ENCODE measurements around the gene GMPS.
"Not testable (repeated sequence)": the region's sequence is repeated elsewhere in the genome, so short reads cannot be mapped to it uniquely, and the experiment has no call there.

The GMPS gene

GRCh38 chr3:155870133-155870944, at the start of gene GMPS:
GMPS (plus strand) TSS chr3:155870650; CDS start chr3:155870871, 221 bp downstream.
- peak; percentile 75 for DNase-seq

GRCh38 chr3:155828490-155829098, 41.9 kb upstream of the GMPS start:
- DNase-seq: not testable (repeated sequence)

GRCh38 chr3:155835341-155836071, 34.9 kb upstream of the GMPS start:
- no peak for DNase-seq

GRCh38 chr3:155843569-155843968, 26.9 kb upstream of the GMPS start:
- no peak for DNase-seq

- DNase-seq: no peak
Observed at GRCh38 chr3:155846119-155846518, 24.3 kb upstream of the GMPS start.

GRCh38 chr3:155847993-155848392, 22.5 kb upstream of the GMPS start:
- DNase-seq: no peak

GRCh38 chr3:155849404-155849803, 21.0 kb upstream of the GMPS start:
- not testable (repeated sequence) for DNase-seq

GRCh38 chr3:155852341-155852740, 18.1 kb upstream of the GMPS start:
- no peak for DNase-seq

- no peak for DNase-seq
Observed at GRCh38 chr3:155853214-155854140, 17.0 kb upstream of the GMPS start.

GRCh38 chr3:155854141-155854940, 16.1 kb upstream of the GMPS start, which contains the start of gene SLC33A1:
SLC33A1 (minus strand) TSS chr3:155854427; CDS start chr3:155853997, 430 bp downstream.
- DNase-seq: peak; percentile 100

GRCh38 chr3:155859859-155860258, 10.6 kb upstream of the GMPS start:
- DNase-seq: no peak

- not testable (repeated sequence) for DNase-seq
Observed at GRCh38 chr3:155860424-155860823, 10.0 kb upstream of the GMPS start.

GRCh38 chr3:155861476-155862183, 8.8 kb upstream of the GMPS start:
- DNase-seq: no peak

GRCh38 chr3:155862290-155862982, 8.0 kb upstream of the GMPS start:
- DNase-seq: not testable (repeated sequence)

GRCh38 chr3:155863072-155863784, 7.2 kb upstream of the GMPS start:
- no peak for DNase-seq

- no peak for DNase-seq
Observed at GRCh38 chr3:155869691-155870090, 759 bp upstream of the GMPS start.

- no peak for DNase-seq
Observed at GRCh38 chr3:155870945-155871745, 695 bp downstream of the GMPS start.

GRCh38 chr3:155871746-155872158, 1.3 kb downstream of the GMPS start:
- DNase-seq: no peak

Data from SHP77 treated with DMSO at 0.1 percent for 48 hours (cell line).